NT2/D1 (cell line): ENCODE measurements around the gene HPCAL4.

Experiments
- DNase-seq: peaks from one replicate; pipeline ENCODE4 v3.0.0-alpha.2; 2011; ENCODE audit warnings: low read depth, low spot score
- H3K27me3 ChIP-seq: 2 replicates; pipeline ENCODE4 v1.6.0; 2011; ENCODE audit warnings: mild to moderate bottlenecking; ENCODE audit not compliant: insufficient read length, insufficient read depth
- H3K36me3 ChIP-seq: 2 replicates; pipeline ENCODE4 v1.6.1; 2011; ENCODE audit warnings: mild to moderate bottlenecking, low read length, mixed read lengths; ENCODE audit not compliant: insufficient read depth, insufficient read length
- H3K4me1 ChIP-seq: 2 replicates; pipeline ENCODE4 v1.5.1; 2011; ENCODE audit not compliant: insufficient read depth, insufficient read length
- H3K4me3 ChIP-seq: 2 replicates; pipeline ENCODE4 v1.5.1; 2011; ENCODE audit warnings: low read depth; ENCODE audit not compliant: insufficient read length
- H3K9ac ChIP-seq: 2 replicates; pipeline ENCODE4 v1.6.0; 2011; ENCODE audit warnings: low read depth; ENCODE audit not compliant: insufficient read length
- H3K9me3 ChIP-seq: 2 replicates; pipeline ENCODE4 v1.5.1; 2011; ENCODE audit warnings: mild to moderate bottlenecking, low read length; ENCODE audit not compliant: insufficient read depth
- SUZ12 ChIP-seq: IDR thresholded peaks from 2 replicates; pipeline ENCODE4 v1.6.1; 2011; ENCODE audit not compliant: insufficient read length, insufficient read depth; ENCODE audit errors: extremely low read depth
- YY1 ChIP-seq: IDR thresholded peaks from 2 replicates; pipeline ENCODE4 v1.6.1; 2011; ENCODE audit not compliant: insufficient read length, insufficient read depth
- ZNF274 ChIP-seq: IDR thresholded peaks from 2 replicates; pipeline ENCODE4 v1.6.1; 2011; ENCODE audit warnings: mild to moderate bottlenecking, low read depth, low read length

The HPCAL4 gene

GRCh38 chr1:39633422-39633821 lies 57.8 kb downstream of the HPCAL4 start:
- TF ChIP-seq YY1: no peak
- TF ChIP-seq ZNF274: no peak
- no peak for TF ChIP-seq SUZ12
- peaks cover 27% of the 10 kb centered on the region for H3K4me1 ChIP-seq
- H3K4me3 ChIP-seq: peak overlapping the region; percentile 29

GRCh38 chr1:39632682-39633417 lies 58.4 kb downstream of the HPCAL4 start:
- H3K4me3 ChIP-seq: peak overlapping the region; percentile 29
- H3K27me3 ChIP-seq: peaks cover 88% of the 10 kb centered on the region
- peaks cover 27% of the 10 kb centered on the region for H3K4me1 ChIP-seq
- H3K36me3 ChIP-seq: no peaks in the 10 kb centered on the region
- TF ChIP-seq SUZ12: peak; percentile 25
- TF ChIP-seq ZNF274: no peak
- TF ChIP-seq YY1: no peak
- DNase-seq: no peak
- H3K9ac ChIP-seq: no peak overlapping the region
- H3K9me3 ChIP-seq: no peaks in the 10 kb centered on the region

More at GRCh38 chr1:39633422-39633821, 57.8 kb downstream of the HPCAL4 start:
- Histone ChIP-seq H3K9me3 (no peaks in the 10 kb centered on the region), H3K9ac (peak overlapping the region; percentile 22), H3K27me3 (peaks cover 91% of the 10 kb centered on the region), H3K36me3 (no peaks in the 10 kb centered on the region)
- no peak for DNase-seq

GRCh38 chr1:39632323-39632681 lies 58.9 kb downstream of the HPCAL4 start:
- no peaks in the 10 kb centered on the region for H3K9me3 ChIP-seq
- peaks cover 88% of the 10 kb centered on the region for H3K27me3 ChIP-seq
- H3K9ac ChIP-seq: no peak overlapping the region
- H3K4me3 ChIP-seq: peak overlapping the region; percentile 9
- DNase-seq: no peak
- no peaks in the 10 kb centered on the region for H3K36me3 ChIP-seq
- TF ChIP-seq SUZ12: no peak
- H3K4me1 ChIP-seq: peaks cover 25% of the 10 kb centered on the region

GRCh38 chr1:39631361-39632322 lies 59.6 kb downstream of the HPCAL4 start:
- Histone ChIP-seq H3K27me3 (peaks cover 85% of the 10 kb centered on the region), H3K4me3 (no peak overlapping the region), H3K4me1 (peaks cover 22% of the 10 kb centered on the region), H3K9ac (no peak overlapping the region), H3K36me3 (no peaks in the 10 kb centered on the region), H3K9me3 (no peaks in the 10 kb centered on the region)
- DNase-seq: no peak
- no peak for TF ChIP-seq SUZ12

GRCh38 chr1:39628807-39629350 lies 62.4 kb downstream of the HPCAL4 start:
- TF ChIP-seq YY1: no peak
- no peak for TF ChIP-seq ZNF274
- no peak for TF ChIP-seq SUZ12
- Histone ChIP-seq H3K9ac (no peak overlapping the region), H3K4me3 (no peak overlapping the region), H3K4me1 (peaks cover 21% of the 10 kb centered on the region), H3K36me3 (no peaks in the 10 kb centered on the region), H3K27me3 (peaks cover 86% of the 10 kb centered on the region), H3K9me3 (no peaks in the 10 kb centered on the region)
- no peak for DNase-seq
